Thymus (tissue), 11 donors: ENCODE measurements around the gene ATP5PO. TPM values are rescaled to one million over a fixed set of nuclear protein-coding genes. Genes with fewer than 3 reads are reported as not detected.

Source experiments
- DNase-seq, 9 donors: peaks; one replicate each; pipeline ENCODE4 v3.0.0-alpha.2; 2013; ENCODE audit warnings: low spot score in 9 of 9, low read depth in 6 of 9, missing footprints in 1 of 9
- H3K27ac ChIP-seq, 2 donors: one replicate each; pipeline ENCODE4 v1.5.1; 2013; ENCODE audit warnings: control low read depth in 1 of 2, low read depth in 1 of 2, low read length in 1 of 2, mild to moderate bottlenecking in 1 of 2, moderate library complexity in 1 of 2
- H3K27me3 ChIP-seq, 2 donors: one replicate each; pipeline ENCODE4 v1.5.1; 2013; ENCODE audit warnings: low read length in 1 of 2; ENCODE audit not compliant: control insufficient read depth in 2 of 2, insufficient read depth in 1 of 2
- H3K36me3 ChIP-seq, 2 donors: one replicate each; pipeline ENCODE4 v1.5.1; 2013; ENCODE audit warnings: low read length in 1 of 2, mild to moderate bottlenecking in 1 of 2, moderate library complexity in 1 of 2; ENCODE audit not compliant: control insufficient read depth in 2 of 2, insufficient read depth in 2 of 2
- H3K4me1 ChIP-seq, 2 donors: one replicate each; pipeline ENCODE4 v1.5.1; 2013; ENCODE audit warnings: low read length in 2 of 2; ENCODE audit not compliant: control insufficient read depth in 2 of 2, insufficient read depth in 2 of 2
- H3K4me3 ChIP-seq, 2 donors: one replicate each; pipeline ENCODE4 v1.5.1; 2013; ENCODE audit warnings: low read length in 2 of 2, control low read depth in 1 of 2, mild to moderate bottlenecking in 1 of 2
- H3K9me3 ChIP-seq, 2 donors: one replicate each; pipeline ENCODE4 v1.5.1; 2013; ENCODE audit warnings: low read length in 1 of 2, mild to moderate bottlenecking in 1 of 2; ENCODE audit not compliant: control insufficient read depth in 2 of 2, insufficient read depth in 1 of 2
- WGBS: extraction: QIAGEN DNeasy Blood & Tissue Kit; methylation state at CpG from one replicate; pipeline ENCODE4 v1.1.7; 2013; 5-methylcytosine and 5-hydroxymethylcytosine counted together
- polyA plus RNA-seq: library from polyadenylated mRNA; stranded (reverse); fragments of 200-250 nt; gene quantifications from one replicate; pipeline ENCODE4 v1.2.3, GENCODE V29; 2013
- total RNA-seq: library from RNA; stranded (reverse); fragments of 120-200 nt; gene quantifications from one replicate; pipeline ENCODE4 v1.2.4, GENCODE V29; 2013
- donor health status: healthy.

Gene ATP5PO
- total and polyA plus RNA-seq, 2 donors: 252 to 294 TPM

DNA sequence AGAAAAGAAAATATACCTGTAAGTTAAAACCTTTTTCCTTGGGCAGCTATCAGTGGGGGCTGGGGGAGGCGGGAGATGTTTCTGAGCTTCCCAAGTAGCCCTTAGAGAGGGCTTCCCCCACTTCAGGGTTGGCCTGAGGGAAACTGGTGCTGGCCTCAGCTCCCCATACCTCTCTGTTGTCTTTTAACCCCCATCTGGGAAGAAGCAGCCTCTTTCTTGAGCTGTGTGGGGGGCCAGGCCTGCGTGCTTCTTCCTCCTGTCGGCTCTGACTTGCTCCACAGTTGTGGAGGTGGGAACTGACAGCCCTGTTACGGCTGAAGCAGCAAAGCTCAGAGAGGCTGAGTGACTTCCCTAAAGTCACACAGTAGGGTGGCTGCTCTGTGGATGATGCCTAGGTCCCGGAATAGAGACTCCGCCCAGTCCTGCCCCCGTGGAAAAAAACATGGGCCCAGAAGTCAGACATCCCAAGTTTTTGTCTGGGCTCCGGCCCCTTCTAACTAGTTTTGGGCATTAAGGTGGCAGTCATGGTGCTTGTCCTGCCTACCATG, 55.2 kb downstream of the ATP5PO start:
- DNase-seq: no peak
- H3K27ac ChIP-seq: no peak overlapping the region

DNA sequence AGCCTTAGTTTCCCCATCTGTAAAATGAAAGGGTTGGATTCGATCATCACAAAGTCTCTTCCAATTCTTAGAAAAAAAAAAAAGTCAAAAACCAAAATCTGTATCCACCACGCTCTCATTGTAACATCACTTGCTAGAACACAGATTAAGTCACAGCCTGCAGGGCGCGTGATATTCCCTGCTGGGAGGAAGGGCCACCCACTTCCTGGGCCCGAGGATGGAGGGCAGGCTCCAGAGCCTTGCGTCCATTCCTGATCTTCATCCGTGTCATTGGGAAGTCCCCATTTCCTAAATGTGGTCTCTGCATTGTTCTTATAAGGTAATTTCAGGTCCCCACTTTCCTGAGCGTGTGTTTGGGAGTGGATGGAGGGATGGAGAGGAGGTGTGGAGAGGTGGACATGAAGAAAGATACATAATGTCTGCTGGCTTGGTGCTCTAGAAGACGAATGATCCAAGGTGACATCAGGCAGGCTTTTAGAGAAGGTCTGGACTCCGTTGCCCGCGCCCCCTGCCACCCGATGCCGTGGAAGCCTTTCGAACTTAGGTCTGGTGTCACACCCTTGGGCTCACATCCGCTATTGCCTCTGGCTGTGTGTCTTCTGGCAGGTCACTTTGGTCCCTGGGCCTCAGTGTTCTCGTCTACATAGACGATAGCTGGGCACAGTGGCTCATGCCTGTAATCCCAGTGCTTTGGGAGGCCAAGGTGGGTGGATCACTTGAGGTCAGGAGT, 56.1 kb downstream of the ATP5PO start:
- no peak overlapping the region for H3K27ac ChIP-seq
- WGBS: 98% methylated on average over 18 of the region's 18 CpGs
- H3K4me1 ChIP-seq: peaks cover 0 to 2% of the 10 kb centered on the region in 2 donors
- H3K9me3 ChIP-seq: no peaks in the 10 kb centered on the region
- no peak overlapping the region for H3K4me3 ChIP-seq
- H3K27me3 ChIP-seq: no peaks in the 10 kb centered on the region
- no peak for DNase-seq
- H3K36me3 ChIP-seq: no peaks in the 10 kb centered on the region

More for the DNA sequence above, 55.2 kb downstream of the ATP5PO start:
- Histone ChIP-seq H3K36me3 (no peaks in the 10 kb centered on the region), H3K4me3 (no peak overlapping the region), H3K4me1 (peaks cover 0 to 2% of the 10 kb centered on the region in 2 donors), H3K27me3 (no peaks in the 10 kb centered on the region), H3K9me3 (no peaks in the 10 kb centered on the region)
- 92% methylated on average over 8 of the region's 8 CpGs for WGBS

DNA sequence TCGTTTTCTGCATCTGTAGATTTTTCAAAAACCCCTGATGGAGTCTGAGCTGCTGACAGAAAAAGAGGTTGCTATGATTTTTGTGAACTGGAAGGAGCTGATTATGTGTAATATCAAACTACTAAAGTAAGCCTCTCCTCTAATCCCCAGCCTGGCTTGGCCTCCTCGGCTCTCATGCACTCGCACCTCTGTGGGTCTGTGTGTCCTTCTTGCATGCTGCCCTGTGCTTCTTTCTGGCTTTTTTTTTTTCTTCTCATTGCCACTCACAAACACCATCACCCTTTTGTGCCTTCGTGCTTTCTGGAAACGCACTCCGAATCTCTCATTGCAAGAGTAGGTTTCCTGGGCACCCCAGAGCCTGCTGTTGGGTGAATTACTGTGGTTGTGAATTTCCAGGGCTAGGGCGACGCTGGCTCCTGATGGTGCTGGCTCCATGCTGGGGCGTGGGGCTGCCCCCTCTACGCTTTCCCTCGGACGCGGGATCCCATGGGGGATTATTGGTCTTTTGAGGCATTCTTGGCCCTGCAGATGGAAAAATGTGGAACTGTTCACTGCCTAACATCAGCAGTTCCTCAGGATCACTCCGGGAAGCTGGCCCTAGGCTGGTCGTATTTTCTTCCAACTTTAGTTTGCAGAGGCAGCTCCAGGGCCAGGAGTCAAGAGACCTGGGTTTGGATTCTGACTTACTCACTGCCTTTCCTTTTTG, 56.8 kb downstream of the ATP5PO start:
- peaks cover 0 to 2% of the 10 kb centered on the region in 2 donors for H3K4me1 ChIP-seq
- H3K4me3 ChIP-seq: no peak overlapping the region
- H3K27me3 ChIP-seq: no peaks in the 10 kb centered on the region
- no peak for DNase-seq
- H3K9me3 ChIP-seq: no peaks in the 10 kb centered on the region
- H3K36me3 ChIP-seq: no peaks in the 10 kb centered on the region
- peak overlapping the region in 1 of 2 donors; percentile 10 for H3K27ac ChIP-seq
- WGBS: 88% methylated on average over 15 of the region's 15 CpGs

DNA sequence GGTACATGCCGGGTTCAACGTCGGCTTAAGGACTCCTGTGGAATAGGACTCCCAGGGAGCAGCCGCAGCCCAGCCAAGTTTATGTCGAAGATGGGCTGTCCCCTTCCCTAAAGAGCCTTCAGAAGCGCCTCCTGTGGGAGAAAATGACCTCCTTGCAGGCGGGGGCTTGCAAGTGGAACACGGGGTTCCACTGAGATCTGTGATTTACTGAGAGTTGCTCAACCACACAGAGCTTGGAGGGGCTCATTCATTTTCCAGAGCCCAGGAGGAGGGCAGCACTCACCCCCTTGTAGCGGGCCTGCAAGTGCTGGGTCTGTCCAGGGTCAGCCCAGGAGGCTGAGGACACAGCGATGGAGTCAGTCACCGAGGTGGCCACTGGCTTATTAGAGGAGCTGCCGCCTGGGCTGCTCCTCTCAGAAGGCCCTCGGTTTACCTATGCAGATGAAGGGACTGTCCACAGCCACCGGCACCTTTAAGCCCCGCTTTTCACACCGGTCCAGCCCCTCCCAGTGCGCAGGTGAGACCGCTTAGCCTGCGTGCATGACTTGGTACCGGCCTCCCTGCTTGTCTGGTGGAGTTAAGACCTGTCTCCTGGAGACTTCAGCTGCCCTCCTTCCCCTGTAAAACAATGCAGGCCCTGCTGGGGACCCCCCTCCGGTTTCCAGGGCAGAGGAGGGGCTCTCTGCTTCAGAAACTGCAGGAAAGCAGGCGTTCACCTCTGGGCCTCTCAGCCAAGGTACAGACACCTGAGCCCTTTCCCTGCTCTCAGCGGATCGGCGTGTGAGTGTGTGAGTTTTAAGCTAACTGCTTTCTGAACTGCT, 57.5 kb downstream of the ATP5PO start:
- no peaks in the 10 kb centered on the region for H3K27me3 ChIP-seq
- H3K9me3 ChIP-seq: no peaks in the 10 kb centered on the region
- no peak overlapping the region for H3K4me3 ChIP-seq
- WGBS: 90% methylated on average over 25 of the region's 25 CpGs
- H3K36me3 ChIP-seq: no peaks in the 10 kb centered on the region
- peak overlapping the region in 1 of 2 donors; percentile 10 for H3K27ac ChIP-seq
- no peak for DNase-seq
- H3K4me1 ChIP-seq: peaks cover 0 to 2% of the 10 kb centered on the region in 2 donors

DNA sequence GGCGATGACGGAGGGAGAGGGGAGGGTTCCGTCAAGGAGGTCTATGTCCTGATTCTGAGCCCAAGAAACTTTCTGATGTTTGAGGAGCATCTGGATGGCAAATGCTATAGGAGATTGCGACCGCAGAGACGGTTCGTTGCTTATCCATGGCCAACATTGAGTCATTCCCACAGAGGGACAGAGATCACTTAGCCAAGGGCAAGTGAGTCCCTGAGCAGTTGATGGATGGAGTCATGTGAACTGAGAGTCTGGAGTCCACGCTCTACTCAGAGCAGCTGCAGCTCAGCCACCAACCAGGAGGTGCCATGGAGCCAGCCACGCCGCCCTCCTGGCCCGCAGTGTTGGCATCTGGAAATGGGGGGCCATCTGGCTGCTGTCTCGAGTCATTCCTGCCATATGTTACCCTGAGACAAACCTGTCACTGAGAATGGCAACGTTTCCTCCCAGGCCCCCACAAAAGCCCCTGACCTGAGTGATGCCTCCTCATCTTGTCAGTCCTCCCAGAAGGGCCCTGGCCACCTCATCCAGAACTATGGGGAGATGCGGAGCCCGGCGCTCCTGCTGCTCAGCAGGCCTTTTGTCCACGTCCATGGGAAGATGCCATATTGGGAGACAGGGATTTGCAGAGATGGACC, 58.6 kb downstream of the ATP5PO start:
- DNase-seq: no peak

DNA sequence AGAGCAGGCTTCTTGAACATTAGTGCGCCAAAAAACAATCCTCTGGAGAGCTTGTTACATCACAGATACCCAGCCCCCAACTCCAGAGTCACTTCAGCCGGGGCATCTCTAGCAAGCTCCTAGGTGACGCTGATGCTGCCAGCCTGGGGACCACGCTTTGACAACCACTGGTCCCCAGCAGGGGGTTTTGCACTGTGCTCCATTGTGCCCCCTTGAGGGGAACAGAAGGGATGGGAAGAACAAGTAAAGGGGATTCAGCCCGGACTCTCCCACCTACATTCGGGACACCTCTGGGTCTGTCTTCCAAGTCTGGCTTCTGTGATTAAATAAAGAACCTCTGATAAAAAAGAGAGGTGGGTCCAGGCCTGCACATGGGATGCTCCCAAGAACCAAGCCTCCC, 60.4 kb downstream of the ATP5PO start:
- no peaks in the 10 kb centered on the region for H3K36me3 ChIP-seq
- H3K4me1 ChIP-seq: peaks cover 0 to 2% of the 10 kb centered on the region in 2 donors
- 96% methylated on average over 6 of the region's 6 CpGs for WGBS
- no peak overlapping the region for H3K27ac ChIP-seq
- H3K9me3 ChIP-seq: no peaks in the 10 kb centered on the region
- H3K4me3 ChIP-seq: no peak overlapping the region
- DNase-seq: peak in 3 of 9 donors; percentile 10 to 11 (median 10)
- H3K27me3 ChIP-seq: no peaks in the 10 kb centered on the region

More for the DNA sequence above, 58.6 kb downstream of the ATP5PO start:
- H3K9me3 ChIP-seq: no peaks in the 10 kb centered on the region
- WGBS: 95% methylated on average over 17 of the region's 17 CpGs
- H3K4me3 ChIP-seq: no peak overlapping the region
- no peak overlapping the region for H3K27ac ChIP-seq
- H3K36me3 ChIP-seq: no peaks in the 10 kb centered on the region
- H3K4me1 ChIP-seq: peaks cover 0 to 2% of the 10 kb centered on the region in 2 donors
- H3K27me3 ChIP-seq: no peaks in the 10 kb centered on the region

DNA sequence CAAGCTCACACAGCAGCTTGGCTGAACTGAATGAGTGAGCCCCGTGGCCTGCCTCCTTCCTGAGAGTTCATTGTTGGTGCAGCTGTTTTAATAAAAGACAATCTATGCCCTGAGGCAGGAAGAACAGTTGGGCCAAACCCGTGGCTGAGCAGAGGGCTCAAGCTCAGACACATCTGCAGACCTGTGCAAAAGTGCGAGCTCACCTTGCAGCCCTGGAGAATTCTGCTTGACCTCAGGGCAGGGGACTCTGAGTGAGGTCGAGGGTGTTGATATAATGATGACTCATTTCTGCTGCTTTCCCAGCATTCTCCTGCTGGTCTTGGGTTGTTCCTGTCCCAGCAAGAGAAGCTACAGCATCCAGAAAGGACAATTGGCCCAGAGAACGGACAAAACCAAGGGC, 61.0 kb downstream of the ATP5PO start:
- Histone ChIP-seq H3K9me3 (no peaks in the 10 kb centered on the region), H3K36me3 (no peaks in the 10 kb centered on the region), H3K4me3 (no peak overlapping the region), H3K27me3 (no peaks in the 10 kb centered on the region), H3K27ac (no peak overlapping the region), H3K4me1 (peaks cover 0 to 2% of the 10 kb centered on the region in 2 donors)
- DNase-seq: no peak
- WGBS: 73% methylated on average over 5 of the region's 5 CpGs
